Hepatocyte (in vitro differentiated cells): ENCODE results near the gene SYT14.

Experiments
- EZH2 ChIP-seq: fragments of 200-600 bp; sonication (generic); IDR thresholded peaks from 2 replicates; pipeline ENCODE4 v1.6.1; 2016; ENCODE audit warnings: antibody characterized with exemption, mild to moderate bottlenecking, borderline replicate concordance
- EZH2phosphoT487 ChIP-seq: fragments of 200-600 bp; sonication (generic); IDR thresholded peaks from one replicate; pipeline ENCODE4 v1.6.1; 2018; ENCODE audit warnings: antibody characterized with exemption, mild to moderate bottlenecking, low read depth, moderate library complexity; ENCODE audit not compliant: unreplicated experiment, severe bottlenecking
- TF ChIP-seq, protein P1 (sequence below): fragments of 200-600 bp; sonication (generic); IDR thresholded peaks from 2 replicates; pipeline ENCODE4 v1.5.1; 2016; ENCODE audit warnings: antibody characterized with exemption, mild to moderate bottlenecking; ENCODE audit not compliant: poor library complexity

DNA sequence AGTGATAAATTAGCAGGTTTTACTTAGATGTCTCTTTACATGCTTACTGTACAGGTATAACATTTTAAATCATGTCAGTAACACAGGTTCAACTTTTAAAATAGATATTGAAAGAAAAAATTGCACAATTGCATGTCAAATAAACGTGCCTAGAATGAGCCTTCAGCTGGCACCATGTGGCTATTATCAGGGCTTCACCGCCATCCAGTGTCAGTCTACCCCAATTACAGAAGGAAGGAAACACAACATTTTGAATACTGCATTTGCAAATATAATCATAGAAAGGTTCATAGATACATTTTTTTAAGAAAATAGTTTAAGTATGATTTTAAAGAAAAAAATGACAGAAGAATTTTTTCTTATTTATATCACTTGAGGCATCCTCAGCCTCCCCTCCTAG lies 247.0 kb downstream of the SYT14 start:
- TF ChIP-seq, protein P1, sequence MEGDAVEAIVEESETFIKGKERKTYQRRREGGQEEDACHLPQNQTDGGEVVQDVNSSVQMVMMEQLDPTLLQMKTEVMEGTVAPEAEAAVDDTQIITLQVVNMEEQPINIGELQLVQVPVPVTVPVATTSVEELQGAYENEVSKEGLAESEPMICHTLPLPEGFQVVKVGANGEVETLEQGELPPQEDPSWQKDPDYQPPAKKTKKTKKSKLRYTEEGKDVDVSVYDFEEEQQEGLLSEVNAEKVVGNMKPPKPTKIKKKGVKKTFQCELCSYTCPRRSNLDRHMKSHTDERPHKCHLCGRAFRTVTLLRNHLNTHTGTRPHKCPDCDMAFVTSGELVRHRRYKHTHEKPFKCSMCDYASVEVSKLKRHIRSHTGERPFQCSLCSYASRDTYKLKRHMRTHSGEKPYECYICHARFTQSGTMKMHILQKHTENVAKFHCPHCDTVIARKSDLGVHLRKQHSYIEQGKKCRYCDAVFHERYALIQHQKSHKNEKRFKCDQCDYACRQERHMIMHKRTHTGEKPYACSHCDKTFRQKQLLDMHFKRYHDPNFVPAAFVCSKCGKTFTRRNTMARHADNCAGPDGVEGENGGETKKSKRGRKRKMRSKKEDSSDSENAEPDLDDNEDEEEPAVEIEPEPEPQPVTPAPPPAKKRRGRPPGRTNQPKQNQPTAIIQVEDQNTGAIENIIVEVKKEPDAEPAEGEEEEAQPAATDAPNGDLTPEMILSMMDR: no peak
- no peak for TF ChIP-seq EZH2
- no peak for TF ChIP-seq EZH2phosphoT487
